ENCODE results near the gene E2F4. TPM values are rescaled to one million over a fixed set of nuclear protein-coding genes. Genes with fewer than 3 reads are reported as not detected.

The E2F4 gene
- total and polyA plus RNA-seq, 10 donors: 40.8 to 134 (median 68.7) TPM

DNA sequence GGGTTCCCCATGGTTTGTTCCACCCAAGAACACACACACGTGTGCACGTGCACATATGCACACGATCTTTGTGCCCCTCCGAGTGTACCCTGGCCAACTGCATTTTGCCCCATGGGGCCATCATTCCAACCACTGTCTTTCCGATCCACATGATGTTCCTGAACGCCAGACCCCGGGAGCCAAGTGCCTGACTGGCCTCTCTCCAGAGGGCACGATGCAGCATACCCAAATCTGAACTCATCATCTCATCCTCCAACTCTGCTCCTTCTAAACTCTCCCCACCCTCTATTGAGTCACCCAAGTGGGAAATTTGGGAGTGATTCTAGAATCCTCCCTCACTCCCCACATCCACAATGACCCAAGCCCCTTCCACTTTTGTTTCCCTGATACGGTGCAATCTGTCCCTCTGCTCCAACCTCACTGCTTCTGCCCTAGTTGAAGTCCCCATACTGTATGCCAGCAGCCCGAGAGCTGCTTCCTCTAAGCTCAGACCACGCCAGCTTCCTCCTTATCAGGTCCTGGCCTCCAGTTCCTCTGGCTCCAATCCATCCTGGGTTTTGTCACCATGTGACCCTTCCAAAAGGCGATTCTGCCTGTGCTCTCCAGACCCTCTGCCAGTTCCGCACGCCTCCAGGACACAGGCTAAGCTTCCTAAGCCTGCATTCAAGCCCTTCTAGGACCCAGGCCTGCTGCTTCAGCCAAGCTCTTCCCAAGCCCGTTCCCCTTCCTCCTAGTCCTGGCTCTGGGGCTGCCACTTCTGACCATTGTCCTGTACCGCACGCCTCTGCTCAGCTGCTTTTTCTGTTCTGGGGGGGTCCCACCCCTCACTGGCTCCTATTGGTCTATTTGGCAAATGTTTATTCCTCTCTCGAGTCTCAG, 24.9 kb downstream of the E2F4 start:
- WGBS, 5 donors: 43 to 59% (median 51%) methylated on average over 18 of the region's 18 CpGs
- Histone ChIP-seq H3K4me1 (peaks cover 9 to 42% (median 23%) of the 10 kb centered on the region in 6 donors), H3K27me3 (replicated peaks in 1 of 7) (no peaks in the 10 kb centered on the region), H3K27ac (peak overlapping the region in 5 of 8 donors; percentile 44 to 67 (median 57)), H3K9me3 (no peaks in the 10 kb centered on the region), H3K36me3 (peaks cover 0 to 5% (median 0%) of the 10 kb centered on the region in 6 donors), H3K4me3 (no peak overlapping the region)
- intact Hi-C loops (cut with DNase I; ENCODE audit: low total_unique reads): no loop called here
- no peak for DNase-seq
- peak; percentile 11 to 64 (median 59) for TF ChIP-seq POLR2AphosphoS5 (IDR thresholded peaks at IDR 0.05)
- TF ChIP-seq, protein P1, sequence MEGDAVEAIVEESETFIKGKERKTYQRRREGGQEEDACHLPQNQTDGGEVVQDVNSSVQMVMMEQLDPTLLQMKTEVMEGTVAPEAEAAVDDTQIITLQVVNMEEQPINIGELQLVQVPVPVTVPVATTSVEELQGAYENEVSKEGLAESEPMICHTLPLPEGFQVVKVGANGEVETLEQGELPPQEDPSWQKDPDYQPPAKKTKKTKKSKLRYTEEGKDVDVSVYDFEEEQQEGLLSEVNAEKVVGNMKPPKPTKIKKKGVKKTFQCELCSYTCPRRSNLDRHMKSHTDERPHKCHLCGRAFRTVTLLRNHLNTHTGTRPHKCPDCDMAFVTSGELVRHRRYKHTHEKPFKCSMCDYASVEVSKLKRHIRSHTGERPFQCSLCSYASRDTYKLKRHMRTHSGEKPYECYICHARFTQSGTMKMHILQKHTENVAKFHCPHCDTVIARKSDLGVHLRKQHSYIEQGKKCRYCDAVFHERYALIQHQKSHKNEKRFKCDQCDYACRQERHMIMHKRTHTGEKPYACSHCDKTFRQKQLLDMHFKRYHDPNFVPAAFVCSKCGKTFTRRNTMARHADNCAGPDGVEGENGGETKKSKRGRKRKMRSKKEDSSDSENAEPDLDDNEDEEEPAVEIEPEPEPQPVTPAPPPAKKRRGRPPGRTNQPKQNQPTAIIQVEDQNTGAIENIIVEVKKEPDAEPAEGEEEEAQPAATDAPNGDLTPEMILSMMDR (IDR thresholded peaks at IDR 0.05 in 8 of 11, conservative IDR thresholded peaks at IDR 0.05 in 3 of 11): no peak

DNA sequence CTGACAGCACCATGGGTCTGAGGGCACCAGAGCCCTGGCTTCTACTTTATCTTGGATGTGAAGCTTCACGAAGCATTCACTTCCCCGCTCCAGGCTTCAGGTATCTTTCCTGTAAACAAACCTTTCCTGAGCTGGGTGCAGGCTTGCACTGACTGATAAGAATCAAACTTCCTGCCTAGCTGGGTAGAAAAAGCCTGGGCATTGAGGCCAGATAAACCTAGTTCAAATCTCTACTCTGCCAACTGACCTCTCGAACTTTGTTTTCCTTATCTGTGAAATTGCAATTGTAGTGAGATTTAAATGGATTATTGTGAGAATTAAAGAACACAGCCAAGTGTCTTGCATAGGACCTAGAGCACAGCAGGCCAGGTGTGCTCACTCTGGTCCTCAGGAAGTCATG, 32.0 kb downstream of the E2F4 start:
- Histone ChIP-seq H3K4me1 (peaks cover 12 to 49% (median 32%) of the 10 kb centered on the region in 6 donors), H3K27me3 (replicated peaks in 1 of 7) (no peaks in the 10 kb centered on the region), H3K9me3 (no peaks in the 10 kb centered on the region), H3K4me3 (no peak overlapping the region), H3K27ac (peak overlapping the region in 3 of 8 donors; percentile 6 to 62 (median 27)), H3K36me3 (peaks cover 0 to 22% (median 10%) of the 10 kb centered on the region in 6 donors)
- DNase-seq: no peak
- intact Hi-C loops (cut with DNase I; ENCODE audit: low total_unique reads): no loop called here
- 37 to 51% (median 42%) methylated on average over 3 of the region's 3 CpGs for WGBS, 5 donors
- TF ChIP-seq POLR2AphosphoS5 (IDR thresholded peaks at IDR 0.05): no peak
- TF ChIP-seq, protein P1 (IDR thresholded peaks at IDR 0.05 in 8 of 11, conservative IDR thresholded peaks at IDR 0.05 in 3 of 11): no peak
- TF ChIP-seq POLR2A (IDR thresholded peaks at IDR 0.05): no peak

DNA sequence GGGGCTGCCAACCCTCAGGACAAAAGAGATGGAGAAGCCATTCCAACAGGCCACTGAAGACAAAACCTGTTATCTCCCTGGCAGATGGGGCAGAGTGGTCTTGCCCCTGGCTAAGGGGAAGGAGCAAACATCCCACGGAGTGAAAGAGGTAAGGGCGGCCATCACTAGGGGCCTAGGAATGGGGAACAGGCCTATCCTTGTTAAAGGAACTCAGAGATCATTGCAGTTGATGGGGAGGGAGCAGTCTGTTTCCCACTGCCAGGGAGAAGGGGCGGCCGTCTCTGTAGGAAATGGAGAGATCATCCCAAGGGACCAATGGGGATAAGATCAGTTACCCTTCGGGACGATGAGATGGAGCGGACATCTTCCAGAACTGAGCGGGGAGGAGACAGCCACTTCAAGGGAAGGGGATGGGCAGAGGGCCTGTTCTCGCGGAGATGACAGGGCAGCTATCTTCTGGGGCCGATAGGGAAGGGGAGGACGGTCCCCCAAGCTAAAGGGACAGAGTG, 34.4 kb downstream of the E2F4 start:
- peak in 1 of 3 donors; percentile 13 for TF ChIP-seq POLR2A (IDR thresholded peaks at IDR 0.05)
- TF ChIP-seq, protein P1 (IDR thresholded peaks at IDR 0.05 in 8 of 11, conservative IDR thresholded peaks at IDR 0.05 in 3 of 11): no peak
- Histone ChIP-seq H3K4me1 (peaks cover 12 to 57% (median 32%) of the 10 kb centered on the region in 6 donors), H3K9me3 (no peaks in the 10 kb centered on the region), H3K4me3 (peak overlapping the region; percentile 82 to 99 (median 98)), H3K27me3 (replicated peaks in 1 of 7) (no peaks in the 10 kb centered on the region), H3K36me3 (peaks cover under 1 to 41% (median 34%) of the 10 kb centered on the region in 6 donors), H3K27ac (peak overlapping the region; percentile 61 to 93 (median 86))
- WGBS, 5 donors: 8 to 11% (median 9%) methylated on average over 12 of the region's 12 CpGs
- no peak for DNase-seq
- intact Hi-C loops (cut with DNase I; ENCODE audit: low total_unique reads): no loop called here

Measured in spleen (tissue), 11 donors.